ELR (cell line): Measurements from ENCODE around the gene MMP17.
"Not testable (repeated sequence)": the region's sequence is repeated elsewhere in the genome, so short reads cannot be mapped to it uniquely, and the experiment has no call there.

Experiments used
- DNase-seq: peaks from one replicate; pipeline ENCODE4 v3.0.0-alpha.2; 2015; ENCODE audit warnings: low read depth

The MMP17 gene

GRCh38 chr12:131865180-131865875 lies 37.1 kb downstream of the MMP17 start:
- DNase-seq, result peak; percentile 96

DNA sequence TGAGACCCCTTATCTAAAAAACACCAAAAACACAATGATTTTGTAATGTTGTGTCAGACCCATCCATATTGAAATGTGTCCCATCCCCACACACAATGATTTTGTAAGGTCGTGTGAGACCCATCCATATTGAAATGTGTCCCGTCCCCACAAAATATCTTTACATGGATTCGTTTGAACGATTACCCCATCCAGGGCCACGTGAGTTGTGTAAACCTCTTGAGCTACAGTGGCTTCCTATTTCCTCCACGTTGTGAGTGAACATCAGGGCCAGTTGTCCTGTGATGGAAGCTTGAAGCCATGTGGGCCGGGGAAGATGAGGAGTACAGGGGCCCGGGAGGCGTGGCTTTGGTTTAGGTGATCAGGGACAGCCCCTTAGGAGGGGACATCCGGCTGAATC lies 39.3 kb downstream of the MMP17 start:
- no peak for DNase-seq

- DNase-seq, result no peak
Observed at GRCh38 chr12:131867891-131868675, 39.9 kb downstream of the MMP17 start.

GRCh38 chr12:131869871-131870418 lies 41.8 kb downstream of the MMP17 start:
- peak; percentile 90 for DNase-seq

DNA sequence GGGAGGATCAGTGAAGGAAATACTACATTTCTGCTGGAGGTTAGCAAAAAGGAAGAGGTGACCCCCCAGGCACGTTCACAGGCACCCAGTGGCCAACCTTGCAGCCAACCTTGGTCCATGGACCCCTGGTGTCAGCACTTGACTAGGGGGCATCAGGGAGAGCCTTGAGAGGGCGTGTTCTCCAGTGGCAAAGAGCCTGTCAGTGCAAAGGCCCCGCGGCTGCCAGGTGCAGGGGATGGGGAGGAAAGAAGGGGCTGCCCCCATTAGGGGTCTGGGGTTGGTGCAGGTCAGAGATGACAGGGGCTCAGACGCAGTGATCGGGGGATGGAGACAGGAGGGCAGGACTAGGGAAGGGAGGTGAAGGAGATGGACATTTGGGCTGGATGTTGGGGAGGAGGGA lies 43.5 kb downstream of the MMP17 start:
- DNase-seq, result no peak

DNA sequence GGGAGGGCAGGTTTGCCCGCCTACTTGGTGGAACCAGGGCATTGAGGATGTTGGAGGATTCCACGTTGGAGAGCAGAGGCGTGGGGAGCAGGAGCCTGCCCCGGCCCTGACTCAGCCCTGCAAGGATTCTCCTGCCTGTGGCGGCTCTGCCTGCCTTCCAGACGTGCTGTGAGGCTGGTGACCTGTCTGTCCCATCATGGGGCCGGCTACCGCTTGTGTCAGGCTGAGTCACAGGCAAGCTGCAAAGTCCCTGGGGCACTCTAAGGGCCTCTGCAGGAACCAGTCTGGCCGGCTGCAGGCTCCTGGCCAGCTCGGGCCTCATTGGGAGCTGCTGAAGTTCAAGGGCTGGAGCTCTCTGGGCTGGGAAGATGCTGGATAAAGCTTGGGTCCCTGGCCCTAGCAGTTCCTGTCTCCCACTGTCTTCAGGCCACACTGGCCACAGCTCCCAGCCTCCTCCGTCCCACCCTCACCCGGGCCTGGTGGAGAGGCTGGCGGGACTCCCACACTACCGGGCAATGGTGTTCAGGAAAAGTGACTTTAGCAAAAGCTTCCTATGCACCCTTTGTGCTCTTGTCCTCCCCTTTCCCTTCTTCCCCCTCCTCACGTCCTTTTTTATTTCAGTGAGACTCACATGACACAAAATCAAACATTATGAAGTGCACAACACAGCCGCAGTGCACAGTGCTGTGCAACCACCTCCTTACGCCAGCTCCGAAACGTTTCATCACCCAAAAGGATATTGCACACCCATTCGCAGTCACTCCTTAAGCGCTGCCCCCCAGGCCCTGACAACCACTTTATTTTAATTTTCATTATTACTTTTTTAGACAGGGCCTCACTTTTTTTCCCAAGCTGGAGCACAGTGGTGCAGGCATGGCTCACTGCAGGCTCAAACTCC lies 44.2 kb downstream of the MMP17 start:
- DNase-seq, result peak; percentile 98

DNA sequence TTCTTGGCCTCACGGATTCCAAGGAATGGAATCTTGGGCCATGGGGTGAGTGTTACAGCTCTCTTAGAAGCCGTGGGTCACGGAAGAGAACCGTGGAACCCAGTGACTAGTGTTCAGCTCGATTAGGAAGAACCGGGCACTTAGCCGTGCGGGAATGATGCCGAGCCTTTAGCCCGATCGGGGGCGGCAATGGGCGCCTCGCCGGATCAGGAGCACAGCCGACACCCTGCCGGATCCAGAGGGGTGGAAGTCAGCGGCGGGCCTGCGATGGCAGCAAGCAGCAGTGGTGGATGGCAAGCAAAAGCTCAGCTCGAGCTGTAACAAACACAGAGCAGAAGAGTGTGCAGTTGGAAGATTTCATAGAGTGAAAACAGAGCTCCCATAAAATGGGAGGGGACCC lies 45.1 kb downstream of the MMP17 start:
- no peak for DNase-seq

DNA sequence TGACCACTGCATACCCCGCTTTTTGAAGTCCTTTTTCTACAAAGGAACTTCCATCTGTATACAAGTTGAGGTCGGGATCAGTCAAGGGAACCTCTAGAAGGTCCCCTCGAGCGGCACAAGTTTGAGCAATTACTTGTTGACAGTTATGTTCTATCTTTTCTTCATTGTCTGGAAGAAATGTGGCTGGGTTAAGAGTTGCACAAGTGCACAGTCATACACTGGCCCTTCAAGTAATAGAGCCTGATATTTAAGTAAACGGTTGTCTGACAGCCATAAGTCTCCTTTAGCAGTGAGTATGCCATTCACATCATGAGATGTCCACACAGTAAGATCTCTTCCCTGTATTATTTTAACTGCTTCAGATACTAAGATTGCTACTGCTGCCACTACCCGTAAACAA lies 46.8 kb downstream of the MMP17 start:
- not testable (repeated sequence) for DNase-seq

GRCh38 chr12:131877216-131877615 lies 49.0 kb downstream of the MMP17 start:
- DNase-seq, result not testable (repeated sequence)

GRCh38 chr12:131878436-131878835 lies 50.2 kb downstream of the MMP17 start:
- DNase-seq, result not testable (repeated sequence)

DNA sequence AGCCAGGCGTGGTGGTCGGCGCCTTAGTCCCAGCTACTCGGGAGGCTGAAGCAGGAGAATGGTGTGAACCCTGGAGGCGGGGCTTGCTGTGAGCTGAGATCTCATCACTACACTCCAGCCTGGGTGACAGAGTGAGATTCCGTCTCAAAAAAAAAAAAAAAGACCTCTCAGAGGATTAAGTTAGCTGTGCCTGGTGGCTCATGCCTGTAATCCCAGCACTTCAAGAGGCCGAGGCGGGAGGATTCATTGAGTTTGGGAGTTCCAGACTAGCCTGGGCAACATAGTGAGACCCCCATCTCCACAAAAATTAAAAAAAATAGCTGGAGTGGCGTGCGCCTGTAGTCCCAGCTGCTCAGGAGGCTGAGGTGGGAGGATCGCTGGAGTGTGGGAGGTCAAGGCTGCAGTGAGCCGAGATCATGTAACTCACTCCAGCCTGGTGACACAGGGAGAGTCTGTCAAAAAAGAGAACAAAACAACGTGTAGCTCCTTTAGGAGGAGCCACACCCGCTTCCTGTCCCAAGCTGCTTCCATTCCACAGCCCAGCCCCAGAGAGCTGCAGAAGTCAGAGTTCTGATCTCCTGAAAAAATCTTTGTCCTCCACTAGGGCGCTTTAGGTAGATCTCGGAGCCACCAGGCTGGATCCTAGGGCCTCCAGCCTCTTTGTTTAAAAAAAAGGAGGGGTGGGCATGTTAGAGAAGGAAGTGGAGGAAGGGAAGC lies 54.8 kb downstream of the MMP17 start:
- DNase-seq, result peak; percentile 45

DNA sequence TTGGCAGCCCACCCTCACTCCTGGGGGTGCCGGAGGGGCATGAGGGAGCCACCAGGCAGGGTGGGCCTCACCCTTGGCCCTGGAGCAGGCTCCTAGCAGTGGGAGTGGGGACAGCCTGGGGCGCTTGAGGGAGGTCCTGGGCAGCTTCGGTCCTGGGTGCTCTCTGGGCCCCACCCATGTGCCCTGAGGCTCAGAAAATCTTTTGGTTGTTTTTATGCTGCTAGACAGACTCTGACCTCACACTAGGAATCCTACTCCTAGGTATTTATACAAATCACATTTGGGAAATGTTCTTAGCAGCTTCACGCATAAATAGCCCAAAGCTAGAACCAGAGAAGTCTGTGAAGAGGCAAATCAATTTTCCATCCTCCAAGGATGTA lies 55.3 kb downstream of the MMP17 start:
- DNase-seq, result peak; percentile 19

GRCh38 chr12:131885076-131885475 lies 56.9 kb downstream of the MMP17 start:
- DNase-seq, result peak; percentile 50

DNA sequence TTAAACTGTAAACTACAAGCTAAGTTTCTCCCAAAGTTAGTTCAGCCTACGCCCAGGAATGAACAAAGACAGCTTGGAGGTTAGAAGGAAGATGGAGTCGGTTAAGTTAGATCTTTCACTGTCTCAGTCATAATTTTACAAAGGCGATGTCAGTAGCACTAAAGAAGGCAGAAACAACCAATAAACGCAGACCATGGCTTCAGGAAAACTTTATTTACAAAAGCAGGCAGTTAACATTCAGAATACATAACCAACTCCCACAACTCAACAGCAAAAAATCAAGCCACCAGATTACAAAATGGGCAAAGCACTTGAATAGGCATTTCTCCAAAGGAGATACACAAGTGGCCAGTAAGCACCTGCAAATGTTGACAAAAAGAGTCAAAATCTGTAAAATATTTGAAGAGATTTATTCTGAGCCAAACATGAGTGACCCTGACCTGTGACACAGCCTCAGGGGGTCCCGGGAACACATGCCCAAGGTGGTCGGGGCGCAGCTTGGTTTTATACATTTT lies 57.4 kb downstream of the MMP17 start:
- no peak for DNase-seq

DNA sequence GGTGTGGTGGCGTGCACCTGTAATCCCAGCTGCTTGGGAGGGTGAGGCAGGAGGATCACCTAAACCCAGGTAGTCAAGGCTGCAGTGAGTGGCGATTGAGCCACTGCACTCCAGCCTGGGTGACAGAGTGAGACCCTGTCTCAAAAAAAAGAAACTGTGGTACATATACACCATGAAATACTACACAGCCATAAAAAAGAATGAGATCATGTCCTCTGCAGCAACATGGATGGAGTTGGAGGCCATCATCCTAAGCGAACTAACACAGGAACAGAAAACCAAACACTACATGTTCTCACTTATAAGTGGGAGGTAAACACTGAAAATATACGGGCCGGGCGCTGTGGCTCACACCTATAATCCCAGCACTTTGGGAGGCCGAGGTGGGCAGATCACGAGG lies 63.5 kb downstream of the MMP17 start:
- not testable (repeated sequence) for DNase-seq

DNA sequence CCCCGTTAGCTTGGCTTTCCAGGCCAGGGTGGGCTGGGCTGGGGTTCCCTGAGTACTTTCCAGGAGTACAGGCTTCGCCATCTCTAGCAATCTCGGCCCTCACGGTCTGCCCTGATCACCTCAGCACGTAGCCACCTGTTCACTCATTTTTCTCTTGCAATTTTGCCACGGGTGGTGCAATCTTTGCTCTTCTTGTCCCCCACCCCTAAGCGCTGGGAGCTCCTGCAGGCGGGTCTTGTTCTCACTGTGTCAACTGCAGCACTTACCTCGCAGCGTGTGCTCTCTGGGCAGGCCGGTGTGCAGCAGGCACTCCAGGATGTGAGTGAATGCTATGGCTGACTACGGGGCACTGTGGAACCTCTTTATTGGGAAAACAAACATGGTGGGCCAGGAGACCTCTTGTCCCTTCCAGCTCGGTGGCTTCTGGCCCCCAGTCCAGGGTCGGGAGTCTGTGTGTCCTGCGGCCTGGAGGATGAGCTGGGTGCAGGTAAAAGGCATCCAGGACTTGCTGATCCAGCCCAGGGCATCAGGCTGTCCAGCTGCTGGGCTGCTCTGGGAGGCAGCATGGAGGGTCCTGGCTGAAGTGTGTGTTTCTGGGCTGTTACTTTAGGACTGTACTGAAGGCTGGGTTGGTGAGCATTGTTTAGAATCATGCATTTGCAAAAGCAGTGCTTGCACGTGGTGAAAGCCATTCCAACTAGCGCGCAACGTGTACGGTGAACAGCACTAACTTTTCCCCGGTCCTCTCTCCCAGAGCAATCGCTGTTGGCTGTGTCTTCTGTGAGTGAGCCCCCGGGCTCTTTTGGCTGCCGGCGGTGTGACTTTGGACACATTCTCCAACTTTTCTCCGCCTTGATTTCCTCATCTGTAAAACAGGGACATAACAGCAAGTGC lies 64.8 kb downstream of the MMP17 start:
- DNase-seq, result no peak

GRCh38 chr12:131893605-131894312 lies 65.6 kb downstream of the MMP17 start:
- DNase-seq, result no peak

GRCh38 chr12:131894313-131894860 lies 66.2 kb downstream of the MMP17 start, which contains the start of gene ULK1:
Gene ULK1, plus strand, starts transcription at chr12:131894622. Its CDS starts 380 bp downstream, at chr12:131895002.
- peak; percentile 90 for DNase-seq

GRCh38 chr12:131894981-131895639 lies 66.9 kb downstream of the MMP17 start:
- peak; percentile 22 for DNase-seq
